CD4-positive, alpha-beta T cell treated with Interleukin-10 for 1 hour (primary cell): ENCODE measurements around the gene RAP1GDS1.

Experiments used
- DNase-seq: peaks from one replicate; pipeline ENCODE4 v3.0.0-alpha.2; 2020

Gene RAP1GDS1, protein sequence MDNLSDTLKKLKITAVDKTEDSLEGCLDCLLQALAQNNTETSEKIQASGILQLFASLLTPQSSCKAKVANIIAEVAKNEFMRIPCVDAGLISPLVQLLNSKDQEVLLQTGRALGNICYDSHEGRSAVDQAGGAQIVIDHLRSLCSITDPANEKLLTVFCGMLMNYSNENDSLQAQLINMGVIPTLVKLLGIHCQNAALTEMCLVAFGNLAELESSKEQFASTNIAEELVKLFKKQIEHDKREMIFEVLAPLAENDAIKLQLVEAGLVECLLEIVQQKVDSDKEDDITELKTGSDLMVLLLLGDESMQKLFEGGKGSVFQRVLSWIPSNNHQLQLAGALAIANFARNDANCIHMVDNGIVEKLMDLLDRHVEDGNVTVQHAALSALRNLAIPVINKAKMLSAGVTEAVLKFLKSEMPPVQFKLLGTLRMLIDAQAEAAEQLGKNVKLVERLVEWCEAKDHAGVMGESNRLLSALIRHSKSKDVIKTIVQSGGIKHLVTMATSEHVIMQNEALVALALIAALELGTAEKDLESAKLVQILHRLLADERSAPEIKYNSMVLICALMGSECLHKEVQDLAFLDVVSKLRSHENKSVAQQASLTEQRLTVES

DNA sequence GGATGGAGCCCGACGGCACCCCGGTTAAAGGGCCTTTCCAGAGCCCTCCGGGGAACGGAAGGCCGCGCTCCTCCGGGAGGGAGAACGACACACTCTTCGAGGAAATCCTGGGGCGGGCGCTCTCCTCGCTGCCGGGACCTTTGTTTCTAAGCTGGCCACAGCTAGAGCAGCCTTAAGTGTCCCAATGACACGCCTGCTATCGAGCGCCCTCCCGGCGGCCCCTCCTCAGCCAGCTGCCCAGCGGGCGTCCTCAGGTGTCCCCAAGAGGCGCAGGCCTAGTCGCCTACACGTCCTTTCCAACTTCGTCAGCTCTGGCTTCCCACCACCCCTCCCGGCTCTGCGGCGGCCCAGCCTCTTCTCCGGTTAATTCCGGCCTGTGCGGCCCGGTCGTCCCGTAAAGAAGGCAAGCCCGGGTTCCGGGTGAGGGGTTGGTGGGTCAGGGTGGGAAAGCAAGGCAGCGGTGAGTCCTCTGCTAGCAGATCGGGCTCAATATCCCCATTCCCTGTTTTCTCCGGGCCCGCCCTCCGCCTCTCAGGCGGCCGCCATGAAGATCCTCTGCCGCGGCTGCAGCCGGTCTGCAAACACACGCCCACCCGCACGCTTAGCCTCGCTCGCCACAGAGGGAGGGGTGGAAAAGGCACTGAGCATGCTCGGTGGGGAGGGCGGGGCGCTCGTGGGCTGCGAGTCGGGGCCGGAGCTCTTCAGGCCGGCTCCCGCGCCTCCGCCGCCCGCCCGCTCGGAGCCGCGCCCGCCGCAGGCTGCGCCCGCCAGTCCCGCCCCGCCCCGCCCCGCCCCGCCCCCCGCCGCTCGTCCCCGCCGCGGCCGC lies at the start of gene RAP1GDS1:
Gene RAP1GDS1 (plus strand): TSS at position 806 of the 826 bp plus-strand sequence. CDS start 182 bp downstream, outside the sequence.
- DNase-seq: peak; percentile 92

DNA sequence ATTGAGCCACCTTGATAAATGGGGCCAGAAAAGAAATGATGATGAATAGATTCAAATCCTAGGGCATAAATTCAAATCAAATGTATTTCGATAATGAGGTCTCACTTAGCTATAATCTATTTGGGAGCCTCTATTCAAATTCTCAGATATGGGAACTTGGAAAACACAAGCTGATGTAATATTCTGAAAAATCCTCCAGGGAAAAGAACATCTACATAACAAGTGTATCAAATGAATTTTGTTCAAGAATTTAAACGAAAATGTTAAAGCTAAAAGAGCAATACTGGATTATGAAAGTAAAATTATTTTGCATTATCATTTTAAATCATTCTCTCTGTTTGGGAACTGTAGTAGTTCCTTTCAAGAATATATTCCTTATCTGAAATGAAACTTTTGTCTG lies 38.9 kb upstream of the RAP1GDS1 start:
- no peak for DNase-seq

DNA sequence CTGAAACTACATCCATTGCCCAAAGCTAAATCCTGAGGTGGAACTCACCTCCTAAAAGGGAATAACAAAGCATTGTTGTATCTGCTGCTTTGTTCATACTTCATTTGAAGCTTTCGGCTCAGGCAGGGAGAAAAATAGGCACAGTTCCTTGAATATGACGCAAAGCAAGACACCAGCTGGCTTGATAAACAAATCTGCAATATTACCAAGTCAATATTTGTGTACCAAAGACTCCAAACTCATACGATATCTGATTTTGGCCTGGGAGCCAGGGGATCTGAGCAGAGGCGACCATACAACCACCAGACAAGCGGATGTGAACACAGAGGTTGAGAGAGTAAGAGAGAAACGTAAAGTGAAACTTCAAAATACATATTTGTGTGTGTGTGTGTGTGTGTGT lies 34.8 kb upstream of the RAP1GDS1 start:
- DNase-seq: no peak

DNA sequence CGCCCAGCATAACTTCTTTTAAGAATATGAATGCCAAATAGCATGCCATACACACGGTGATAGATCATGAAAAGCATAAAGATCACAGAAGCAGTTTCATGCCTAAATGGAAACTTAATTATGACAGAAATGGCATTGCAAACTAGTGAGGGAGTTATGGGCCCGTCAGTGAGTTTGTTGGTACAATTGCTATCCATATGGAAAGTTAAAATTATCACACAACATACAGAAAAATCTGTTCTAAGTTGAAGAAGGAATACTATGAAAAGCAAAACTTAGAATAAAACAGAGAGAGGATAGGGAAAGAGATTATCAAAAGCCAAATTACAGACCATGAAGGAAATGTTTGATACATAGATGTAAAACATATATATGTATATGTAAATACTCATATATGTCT lies 30.2 kb upstream of the RAP1GDS1 start:
- no peak for DNase-seq

DNA sequence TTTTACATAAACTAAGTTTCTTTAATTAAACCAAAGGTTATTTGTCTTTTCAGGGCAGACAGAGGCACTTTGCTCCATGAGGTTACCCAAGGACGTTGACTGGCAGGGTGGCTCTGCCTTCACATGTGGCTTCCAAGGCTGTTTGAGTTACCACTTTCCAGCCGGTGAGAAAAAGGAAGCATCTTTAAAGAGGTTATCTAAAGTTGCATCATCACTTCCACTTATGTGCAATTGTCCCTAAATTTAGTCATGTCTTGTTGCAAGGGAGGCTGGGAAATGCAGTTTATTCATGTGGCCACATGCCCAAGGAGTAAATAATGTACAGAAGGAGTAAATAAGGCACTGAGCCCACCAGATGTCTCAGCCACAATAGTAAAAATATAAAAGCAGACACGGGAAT lies 29.0 kb upstream of the RAP1GDS1 start:
- DNase-seq: peak; percentile 4

DNA sequence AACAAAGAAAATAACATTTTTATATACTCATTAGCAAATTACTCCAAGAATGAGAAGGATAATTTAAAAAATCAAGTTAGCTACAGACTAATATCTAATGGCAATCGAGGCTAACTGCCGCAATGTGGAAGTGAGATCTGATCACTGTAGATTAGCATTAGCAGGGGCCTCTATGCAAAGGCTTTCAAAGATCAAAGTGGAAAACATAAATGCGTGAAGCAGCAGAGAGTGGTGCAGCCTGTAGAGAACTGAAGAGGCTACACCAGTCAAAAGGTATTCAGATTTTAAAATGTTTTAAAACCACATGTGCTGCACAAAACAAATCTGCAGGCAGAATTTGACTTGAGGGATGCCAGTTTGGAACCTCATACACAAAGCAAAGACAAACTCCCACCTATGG lies 24.0 kb upstream of the RAP1GDS1 start:
- DNase-seq: no peak

DNA sequence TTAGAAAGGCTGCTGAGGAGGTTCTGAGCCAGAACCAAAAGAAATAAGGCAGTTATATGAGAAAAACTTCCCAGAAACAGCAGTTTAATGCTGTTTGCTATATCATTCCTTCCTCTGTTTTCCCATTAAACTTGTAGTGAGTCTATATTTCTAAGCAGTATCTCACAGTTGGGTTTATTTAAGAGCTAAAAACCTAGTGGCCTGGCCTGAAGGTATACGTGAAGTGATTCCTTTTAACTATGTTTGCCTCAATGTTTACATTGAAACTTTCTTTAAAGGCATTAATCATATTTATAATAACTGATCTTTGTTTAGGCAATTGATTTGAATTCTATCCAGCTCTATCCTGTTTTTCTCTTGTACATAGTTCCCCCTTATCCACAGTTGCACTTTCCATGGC lies 19.1 kb upstream of the RAP1GDS1 start:
- no peak for DNase-seq

DNA sequence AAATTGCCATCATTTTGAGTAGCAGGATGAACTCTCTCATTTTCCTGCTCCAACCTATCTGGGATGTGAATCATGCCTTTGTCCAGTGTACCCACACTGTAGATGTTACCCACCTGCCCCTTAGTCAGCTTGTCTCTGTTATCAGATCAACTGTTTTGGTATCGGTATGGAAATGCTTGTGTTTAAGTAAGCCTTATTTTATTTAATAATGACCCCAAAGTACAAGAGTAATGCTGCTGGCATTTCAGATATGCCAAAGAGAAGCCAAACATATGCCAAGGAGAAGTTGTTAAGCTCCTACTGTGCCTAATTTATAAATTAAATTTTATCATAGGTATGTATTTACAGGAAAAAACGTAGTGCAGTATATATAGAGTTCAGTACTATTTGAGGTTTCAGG lies 18.6 kb upstream of the RAP1GDS1 start:
- no peak for DNase-seq

DNA sequence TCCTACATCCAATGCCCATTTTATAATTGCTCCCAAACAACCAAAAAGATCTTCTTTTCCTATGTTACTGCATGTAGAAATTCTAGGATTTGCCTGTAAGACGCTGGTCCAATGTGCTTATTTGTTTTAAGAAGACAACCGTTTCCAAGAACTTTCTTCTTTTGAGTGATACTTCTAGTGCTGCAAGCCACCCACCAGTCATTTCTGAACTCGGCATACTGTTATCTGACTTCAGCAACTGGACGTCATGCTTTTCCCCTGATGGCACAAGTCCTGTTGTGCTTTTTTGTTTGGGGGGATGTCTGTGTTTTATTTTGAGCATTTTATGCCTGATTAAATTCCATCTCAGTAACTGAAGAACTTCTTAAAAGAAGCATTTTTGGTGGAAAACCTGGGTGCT lies 16.0 kb upstream of the RAP1GDS1 start:
- no peak for DNase-seq

DNA sequence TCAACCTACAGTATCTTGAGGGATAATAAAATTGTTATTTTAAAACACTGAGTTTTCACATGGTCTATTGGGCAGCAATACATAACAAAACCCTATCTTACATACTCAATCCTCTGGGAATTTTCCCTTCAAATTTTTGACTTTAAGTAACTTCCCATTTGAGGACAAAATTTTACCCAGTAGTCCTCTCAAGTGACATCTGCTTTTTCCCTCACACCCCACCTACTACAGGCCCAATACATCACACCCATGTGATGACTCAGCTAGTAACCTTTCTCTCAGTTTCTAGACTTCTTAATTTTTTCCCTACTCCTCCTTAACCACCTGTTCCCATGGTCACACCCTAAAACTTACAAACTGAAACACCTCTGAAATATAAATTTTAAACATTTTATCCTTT lies 12.2 kb upstream of the RAP1GDS1 start:
- DNase-seq: no peak

DNA sequence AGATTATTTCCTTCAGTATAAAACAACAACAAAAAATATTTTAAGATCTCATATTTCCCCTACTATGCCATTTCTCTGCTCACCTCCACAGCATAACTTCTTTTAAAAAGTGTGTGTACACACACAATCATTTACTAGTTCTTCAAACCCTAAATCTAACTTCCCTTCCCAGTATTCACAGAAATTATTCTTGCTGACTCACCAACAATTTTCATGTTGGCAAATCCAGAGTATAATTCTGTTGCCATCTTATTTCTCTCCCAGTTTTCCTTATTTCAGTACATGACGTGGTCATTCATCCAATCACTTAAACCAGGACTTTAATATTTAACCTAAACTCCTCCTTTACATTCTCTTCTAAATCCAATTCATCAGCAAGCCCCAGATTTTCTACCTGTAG lies 11.4 kb upstream of the RAP1GDS1 start:
- DNase-seq: no peak

DNA sequence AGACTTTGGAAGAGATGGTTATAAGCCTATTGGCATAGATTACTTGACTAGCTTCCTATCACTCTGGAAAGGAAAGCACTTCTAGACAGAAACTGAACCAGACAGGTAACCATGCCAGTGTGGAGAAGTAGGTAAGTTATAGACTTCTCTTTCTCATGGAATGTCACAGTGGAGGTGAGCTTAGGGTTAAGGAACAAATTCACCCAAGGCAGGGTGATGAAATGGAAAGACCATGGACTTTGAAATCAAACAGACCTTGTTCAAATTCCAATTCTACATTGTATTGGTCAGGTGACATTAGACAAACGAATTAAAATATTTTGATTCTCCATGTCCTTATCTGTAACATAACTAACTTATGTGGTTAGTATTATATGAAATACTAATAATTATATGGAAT lies 7.7 kb upstream of the RAP1GDS1 start:
- DNase-seq: no peak

DNA sequence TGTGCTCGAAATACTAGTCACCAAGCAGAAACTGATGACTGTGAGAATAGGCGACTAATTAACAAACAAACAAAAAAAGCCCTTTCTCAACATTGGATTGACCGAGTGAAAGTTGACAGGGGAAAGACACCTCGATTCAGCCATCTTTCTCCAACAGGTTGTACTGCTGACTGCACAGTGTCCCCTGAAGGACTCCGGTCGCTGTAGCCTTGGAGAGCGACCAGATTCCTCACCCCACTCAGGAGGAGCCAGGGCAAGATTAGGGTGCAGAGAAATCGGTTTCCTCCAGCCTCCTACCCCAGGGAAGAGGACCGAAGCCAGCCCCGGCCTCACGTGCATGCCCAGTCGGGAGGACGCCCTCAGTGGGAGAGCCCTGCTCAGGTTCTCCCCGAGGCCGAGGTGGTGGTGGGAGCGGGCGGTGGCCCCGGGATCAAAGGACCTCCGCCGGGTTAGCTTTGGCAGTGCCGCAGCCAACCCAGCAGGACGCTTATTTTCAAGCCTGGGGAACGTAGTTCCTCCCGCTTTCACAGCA lies 1.1 kb upstream of the RAP1GDS1 start:
- DNase-seq: peak; percentile 39

DNA sequence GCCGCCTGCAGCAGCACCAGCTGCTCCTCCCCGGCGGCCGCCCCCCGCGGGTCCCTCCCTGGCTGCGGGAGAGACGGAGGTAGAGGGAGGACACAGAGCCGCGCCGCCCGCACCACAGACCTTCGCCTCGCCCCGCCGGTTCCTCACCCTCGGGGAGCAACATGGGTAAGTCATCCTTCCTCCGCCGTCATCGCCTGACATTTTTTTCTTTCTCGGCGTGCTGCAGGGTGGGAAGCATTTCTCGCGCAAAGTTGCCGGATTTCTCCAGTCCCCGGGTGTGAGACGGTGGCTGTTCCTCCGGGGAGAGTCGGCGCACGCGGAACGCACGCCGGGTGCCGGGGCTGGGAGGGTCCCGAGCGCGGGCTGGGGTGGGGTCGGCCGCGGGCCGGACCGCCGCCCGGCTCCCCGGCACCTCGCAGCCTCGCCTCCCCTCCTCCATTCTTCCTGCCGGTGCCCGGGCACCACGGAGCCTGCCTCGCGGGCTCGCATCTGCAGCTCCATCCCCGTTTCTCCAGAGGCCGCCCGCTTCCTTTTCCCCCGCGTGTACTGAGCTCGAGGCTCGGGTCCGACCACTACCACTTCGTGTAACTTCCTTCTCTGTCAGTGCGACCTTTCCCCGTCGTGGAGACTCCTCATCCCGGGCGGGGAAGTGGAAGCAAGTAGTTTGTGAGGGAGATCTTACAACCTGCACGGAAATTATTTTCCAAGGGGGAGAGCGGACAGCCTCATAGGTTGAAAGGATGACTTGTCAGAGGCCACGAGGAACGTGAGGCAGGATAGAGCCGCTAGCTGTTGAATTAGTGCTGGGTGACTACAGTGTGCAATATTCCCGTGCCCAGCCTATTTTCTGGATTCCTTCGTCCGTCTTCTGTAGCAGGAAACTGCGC lies 464 bp downstream of the RAP1GDS1 start:
- peak; percentile 27 for DNase-seq

DNA sequence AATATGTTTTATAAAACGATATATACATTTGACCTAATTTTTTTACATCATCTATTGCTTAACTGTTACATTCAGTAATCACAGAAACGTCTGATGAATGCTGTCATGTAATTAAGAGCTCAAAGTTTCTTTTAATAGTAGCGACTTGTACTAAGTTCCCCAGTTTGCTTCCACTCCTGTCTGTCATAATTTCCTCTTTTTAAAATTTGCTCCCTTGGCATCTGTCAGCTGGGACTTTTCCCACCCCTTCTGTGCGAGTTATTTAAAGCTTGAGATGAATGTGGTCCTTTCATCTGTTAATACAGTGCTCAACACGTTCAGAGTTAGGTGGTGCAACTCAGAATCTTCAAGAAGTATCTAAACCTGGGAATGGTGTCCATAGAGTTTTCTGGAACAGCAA lies 1.2 kb downstream of the RAP1GDS1 start:
- peak; percentile 11 for DNase-seq

DNA sequence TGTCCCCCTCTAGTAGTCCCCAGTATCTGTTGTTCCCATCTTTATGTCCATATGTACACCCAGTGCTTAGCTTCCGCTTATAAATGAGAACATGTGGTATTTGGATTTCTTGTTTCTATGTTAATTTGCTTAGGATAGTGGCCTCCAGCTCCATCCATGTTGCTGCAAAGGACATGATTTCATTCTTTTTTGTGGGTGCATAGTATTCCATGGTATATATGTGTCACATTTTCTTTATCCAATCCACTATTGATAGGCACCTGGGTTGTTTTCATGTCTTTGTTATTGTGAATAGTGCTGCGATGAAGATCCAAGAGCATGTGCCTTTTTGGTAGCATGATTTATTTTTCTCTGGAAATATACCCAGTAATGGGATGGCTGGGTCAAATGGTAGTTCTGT lies 6.3 kb downstream of the RAP1GDS1 start:
- DNase-seq: no peak

DNA sequence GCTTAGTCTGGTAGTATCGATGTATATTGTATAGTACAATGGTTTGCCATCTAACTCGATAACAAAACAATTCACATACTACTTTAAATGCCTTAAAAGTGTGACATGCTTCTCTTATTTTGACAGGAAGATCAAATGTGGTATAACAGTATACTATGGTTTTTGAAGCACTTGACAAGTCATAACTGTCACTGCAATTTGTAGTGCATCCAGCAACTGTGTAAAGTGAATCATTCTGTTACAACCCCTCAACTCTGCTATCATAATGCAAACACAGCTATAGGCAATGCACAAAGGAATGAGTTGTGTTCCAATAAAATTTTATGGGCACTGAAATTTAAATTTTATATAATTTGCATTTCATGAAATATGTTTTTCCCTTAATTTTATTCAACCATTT lies 14.0 kb downstream of the RAP1GDS1 start:
- DNase-seq: no peak

DNA sequence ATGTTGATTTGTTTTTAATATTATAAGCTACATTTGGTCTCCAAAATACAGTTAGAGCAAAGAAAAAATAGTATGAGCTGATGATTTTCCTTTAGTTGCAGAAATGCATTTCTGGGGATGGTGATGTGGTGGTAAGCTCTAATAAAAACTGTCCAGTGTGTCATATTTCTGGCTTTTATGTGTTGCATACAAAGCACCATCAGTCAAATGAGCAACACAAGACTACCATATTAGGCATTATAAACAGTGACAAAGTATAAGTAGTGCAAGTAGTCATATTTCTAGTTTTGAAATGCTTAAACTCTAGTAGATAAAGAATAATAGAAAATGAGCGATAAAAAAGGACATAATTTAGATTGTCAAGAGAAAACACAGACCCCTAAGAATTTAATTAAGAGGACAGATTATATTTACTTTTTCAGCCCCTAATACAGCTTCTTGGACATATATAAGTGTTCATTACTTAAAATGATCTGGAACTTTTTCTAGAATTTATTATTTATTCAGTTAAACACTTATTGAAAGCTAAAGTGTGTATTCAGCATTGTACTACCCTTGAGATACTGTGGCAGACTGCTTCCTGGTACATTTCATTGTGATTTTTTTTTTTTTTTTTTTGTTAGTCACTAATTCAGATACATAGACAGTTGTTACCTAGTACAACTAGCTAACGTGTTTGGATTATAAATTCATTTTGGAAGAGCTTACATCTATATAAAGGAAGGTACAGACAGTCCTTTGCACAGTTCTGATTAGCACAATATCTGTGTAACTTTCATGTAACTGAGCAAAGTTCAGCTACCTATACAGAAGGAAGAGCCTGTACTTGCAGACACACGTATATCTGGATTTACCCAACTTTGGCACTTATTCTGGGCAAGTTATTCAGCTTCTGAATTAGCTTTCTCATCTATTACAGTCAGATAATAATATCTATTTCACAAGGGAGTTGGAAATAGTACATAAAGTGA lies 22.3 kb downstream of the RAP1GDS1 start:
- DNase-seq: no peak

DNA sequence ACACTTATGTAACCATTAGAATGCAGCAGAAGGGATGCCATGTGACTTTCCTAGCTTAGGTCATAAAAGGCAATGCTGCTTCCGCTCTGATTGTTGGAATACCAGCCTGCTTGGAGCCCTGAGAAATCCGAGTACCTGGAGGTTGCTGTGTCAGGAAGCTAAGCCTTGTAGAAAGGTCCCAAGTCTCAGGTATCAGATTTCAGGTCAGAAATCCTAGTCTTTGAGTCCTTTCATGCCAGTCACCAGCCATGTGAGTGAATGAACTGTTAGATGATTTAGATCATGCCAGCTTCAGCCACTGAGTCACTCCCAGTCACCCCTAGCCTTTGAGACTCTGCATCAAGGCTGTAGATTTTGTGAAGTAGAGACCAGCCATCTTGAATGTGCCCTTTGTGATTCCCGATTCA lies 23.5 kb downstream of the RAP1GDS1 start:
- no peak for DNase-seq

DNA sequence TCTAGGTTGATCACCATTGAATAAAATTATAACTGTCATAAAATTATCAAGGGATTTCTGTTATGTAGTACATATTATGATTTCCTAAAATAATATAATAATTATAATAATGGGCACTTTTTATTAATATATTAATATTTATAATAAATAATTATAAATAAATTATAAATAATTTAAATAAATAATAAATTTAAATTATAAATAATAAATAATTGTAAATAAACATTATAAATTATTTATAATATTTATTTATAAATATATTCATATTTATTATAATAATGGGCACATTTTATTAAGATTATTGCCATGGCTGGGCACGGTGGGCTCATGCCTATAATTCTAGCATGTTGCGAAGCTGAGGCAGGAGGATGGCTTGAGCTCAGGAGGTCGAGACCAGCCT lies 24.5 kb downstream of the RAP1GDS1 start:
- no peak for DNase-seq

DNA sequence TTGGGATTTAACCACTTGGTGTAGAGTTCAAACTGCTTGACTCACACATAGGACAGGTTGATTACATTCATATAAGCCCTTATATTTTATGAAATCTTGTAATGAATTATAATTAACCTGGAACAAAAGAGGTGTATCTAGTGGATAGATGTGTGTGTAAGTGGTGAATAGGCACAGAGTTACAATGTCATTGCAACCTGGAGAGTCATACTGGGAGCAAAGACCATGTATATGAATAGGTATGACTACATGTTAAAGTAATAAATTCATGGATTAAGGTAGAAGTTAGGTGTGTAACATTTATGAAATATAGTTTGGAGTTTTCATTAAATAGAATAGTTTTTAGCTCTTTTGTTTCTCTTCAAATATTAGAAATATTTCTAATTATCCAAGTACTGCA lies 26.1 kb downstream of the RAP1GDS1 start:
- no peak for DNase-seq
